Cardiac muscle cell (in vitro differentiated cells and primary cell): Measurements from ENCODE around the gene CELF5. TPM values are rescaled to one million over a fixed set of nuclear protein-coding genes. Genes with fewer than 3 reads are reported as not detected.
"Not testable (repeated sequence)": the region's sequence is repeated elsewhere in the genome, so short reads cannot be mapped to it uniquely, and the experiment has no call there.

ENCODE experiments used
- DNase-seq, 2 donors: peaks; one replicate each; pipeline versions ENCODE4 v3.0.0 to v3.0.0-alpha.2; 2010 to 2017; ENCODE audit warnings: low read depth in 1 of 2, low spot score in 1 of 2
- H3K27ac ChIP-seq: fragments of 200-600 bp; sonication (generic); 2 replicates; pipeline ENCODE4 v1.5.1; 2016
- H3K27me3 ChIP-seq: fragments of 200-600 bp; sonication (generic); 2 replicates; pipeline ENCODE4 v1.6.0; 2016; ENCODE audit warnings: control low read depth
- H3K36me3 ChIP-seq: fragments of 200-600 bp; sonication (generic); 2 replicates; pipeline ENCODE4 v1.5.1; 2016; ENCODE audit warnings: control low read depth
- H3K4me1 ChIP-seq: fragments of 200-600 bp; sonication (generic); 2 replicates; pipeline ENCODE4 v1.8.1; 2017; ENCODE audit warnings: low read depth, mild to moderate bottlenecking, mixed run types
- H3K4me3 ChIP-seq: fragments of 200-600 bp; sonication (generic); 2 replicates; pipeline ENCODE4 v1.5.1; 2016; ENCODE audit warnings: mild to moderate bottlenecking
- H3K9me3 ChIP-seq: fragments of 200-600 bp; sonication (generic); 2 replicates; pipeline ENCODE4 v1.5.1; 2017; ENCODE audit warnings: low read depth, mild to moderate bottlenecking, control low read depth
- CTCF ChIP-seq: IDR thresholded peaks from 2 replicates; pipeline ENCODE4 v1.5.1; 2012; ENCODE audit warnings: low read depth, mild to moderate bottlenecking, low read length
- polyA plus RNA-seq: library from polyadenylated mRNA; unstranded; fragments of >200 nt; fragmentation: Nextera tagmentation; extraction: Ambion mirVana; gene quantifications from 2 replicates; pipeline ENCODE4 v1.2.1, GENCODE V29; 2016
- total RNA-seq: library from RNA; depleted of rRNA; stranded (reverse); fragments of >200 nt; gene quantifications from 2 replicates; pipeline ENCODE4 v1.2.3, GENCODE V29; 2016

CELF5 gene
- total and polyA plus RNA-seq, 2 experiments from 2014 or later = 4.5 to 8.4 TPM

- H3K4me1 ChIP-seq = no peaks in the 10 kb centered on the region
- H3K4me3 ChIP-seq = no peak overlapping the region
- H3K27me3 ChIP-seq = peaks cover 13% of the 10 kb centered on the region
- no peaks in the 10 kb centered on the region for H3K9me3 ChIP-seq
- no peak overlapping the region for H3K27ac ChIP-seq
- DNase-seq = no peak
- H3K36me3 ChIP-seq = no peaks in the 10 kb centered on the region
- peak; percentile 22 for TF ChIP-seq CTCF
Observed at GRCh38 chr19:3234800-3235199, 10.3 kb downstream of the CELF5 start.

GRCh38 chr19:3235604-3236003 is 11.1 kb downstream of the CELF5 start:
- DNase-seq, H3K4me1 ChIP-seq, H3K27ac ChIP-seq, H3K9me3 ChIP-seq, H3K36me3 ChIP-seq, H3K4me3 ChIP-seq, H3K27me3 ChIP-seq: not testable (repeated sequence)

GRCh38 chr19:3236272-3236671 is 11.8 kb downstream of the CELF5 start:
- no peak for TF ChIP-seq CTCF
- DNase-seq = no peak
- no peaks in the 10 kb centered on the region for H3K4me1 ChIP-seq

GRCh38 chr19:3238066-3238561 is 13.7 kb downstream of the CELF5 start:
- DNase-seq = no peak
- no peak overlapping the region for H3K4me3 ChIP-seq
- H3K27me3 ChIP-seq = no peaks in the 10 kb centered on the region
- H3K4me1 ChIP-seq = no peaks in the 10 kb centered on the region
- TF ChIP-seq CTCF = no peak
- H3K27ac ChIP-seq = no peak overlapping the region
- no peaks in the 10 kb centered on the region for H3K36me3 ChIP-seq
- H3K9me3 ChIP-seq = no peaks in the 10 kb centered on the region

More at GRCh38 chr19:3236272-3236671, 11.8 kb downstream of the CELF5 start:
- Histone ChIP-seq H3K4me3 (no peak overlapping the region), H3K36me3 (no peaks in the 10 kb centered on the region), H3K27me3 (peaks cover under 1% of the 10 kb centered on the region), H3K9me3 (no peaks in the 10 kb centered on the region), H3K27ac (no peak overlapping the region)

- Histone ChIP-seq H3K4me3 (no peak overlapping the region), H3K9me3 (no peaks in the 10 kb centered on the region), H3K4me1 (no peaks in the 10 kb centered on the region), H3K27ac (no peak overlapping the region), H3K36me3 (no peaks in the 10 kb centered on the region), H3K27me3 (no peaks in the 10 kb centered on the region)
- TF ChIP-seq CTCF = no peak
- DNase-seq = no peak
Observed at GRCh38 chr19:3239367-3239766, 14.9 kb downstream of the CELF5 start.

- no peak for TF ChIP-seq CTCF
- H3K4me3 ChIP-seq = no peak overlapping the region
- no peaks in the 10 kb centered on the region for H3K36me3 ChIP-seq
- no peaks in the 10 kb centered on the region for H3K4me1 ChIP-seq
- H3K9me3 ChIP-seq = no peaks in the 10 kb centered on the region
- no peaks in the 10 kb centered on the region for H3K27me3 ChIP-seq
- DNase-seq = peak; percentile 68 to 89
- no peak overlapping the region for H3K27ac ChIP-seq
Observed at GRCh38 chr19:3243819-3244700, 19.6 kb downstream of the CELF5 start.
